Measurements from ENCODE around the gene RNF38. TPM values are rescaled to one million over a fixed set of nuclear protein-coding genes. Genes with fewer than 3 reads are reported as not detected.

Gene RNF38
- polyA plus RNA-seq, 1 of the 3 experiments (the other 2 are of a cell fraction) = 9.5 TPM

- DNase-seq = no peak
- Histone ChIP-seq H3K9me3 (no peaks in the 10 kb centered on the region), H2AFZ (ENCODE audit: low read depth) (no peak overlapping the region), H3K4me3 (ENCODE audit: low read depth in 2 of 2, low read length in 1 of 2) (no peak overlapping the region), H3K27me3 (ENCODE audit: insufficient read depth) (no peaks in the 10 kb centered on the region), H3K9me2 (no peaks in the 10 kb centered on the region), H3F3A (replicated peaks; ENCODE audit: insufficient read depth) (peaks cover 7% of the 10 kb centered on the region), H3K4me2 (no peak overlapping the region), H3K27ac (ENCODE audit: low read depth in 2 of 2, low read length in 1 of 2) (no peak overlapping the region), H3K79me2 (ENCODE audit: insufficient read depth) (peaks cover 58% of the 10 kb centered on the region), H3K9ac (no peak overlapping the region), H3K36me3 (replicated peaks in 1 of 2; ENCODE audit: control insufficient read depth in 1 of 2, insufficient read depth in 2 of 2, low read length in 1 of 2) (peaks cover 0 to 9% of the 10 kb centered on the region in 2 experiments), H4K20me1 (ENCODE audit: insufficient read depth) (peaks cover 5% of the 10 kb centered on the region; the same call in 1 of the 2 replicates), H3K4me1 (ENCODE audit: control insufficient read depth in 1 of 2, insufficient read depth in 2 of 2, low read depth in 1 of 2, low read length in 1 of 2) (peaks cover 2 to 6% of the 10 kb centered on the region in 2 experiments; a peak in 2 of 4 replicates)
- 94% methylated on average over 3 of the region's 3 CpGs for WGBS (ENCODE audit: low lambda C conversion rate)
- ChIA-PET POLR2A (no interaction called here), CTCF (interaction anchor here (3.7 to 6.5 kb wide), 2 partner anchors 11 to 31 kb away, joined by 28 to 55 read pairs; no protein-coding TSS in a partner anchor)
- TF ChIP-seq REST (IDR thresholded peaks at IDR 0.05; ENCODE audit: low read depth, low read length) (no peak), FOXJ3 (CRISPR knock-in tag; IDR thresholded peaks at IDR 0.05) (no peak), SMC3 (IDR thresholded peaks at IDR 0.05; ENCODE audit: low read depth, low read length) (no peak), YY1 (IDR thresholded peaks at IDR 0.05; ENCODE audit: low read depth) (no peak), PBX3 (IDR thresholded peaks at IDR 0.05) (no peak), POLR2AphosphoS5 (IDR thresholded peaks at IDR 0.05; ENCODE audit: low read depth, low read length) (no peak), TEAD4 (IDR thresholded peaks at IDR 0.05; ENCODE audit: borderline replicate concordance, insufficient read depth) (no peak), RFX5 (IDR thresholded peaks at IDR 0.05; ENCODE audit: low read length) (no peak)
Measured at GRCh38 chr9:36438536-36439236, 38.6 kb upstream of the RNF38 start.

GRCh38 chr9:36437790-36438189, 37.7 kb upstream of the RNF38 start:
- H3K4me1 ChIP-seq (ENCODE audit: control insufficient read depth in 1 of 2, insufficient read depth in 2 of 2, low read depth in 1 of 2, low read length in 1 of 2) = peaks cover 2 to 6% of the 10 kb centered on the region in 2 experiments; a peak in 2 of 4 replicates
- peaks cover 7% of the 10 kb centered on the region for H3F3A ChIP-seq (replicated peaks; ENCODE audit: insufficient read depth)
- no peak overlapping the region for H2AFZ ChIP-seq (ENCODE audit: low read depth)
- no peak overlapping the region for H3K9ac ChIP-seq
- no peaks in the 10 kb centered on the region for H3K9me3 ChIP-seq
- H3K4me2 ChIP-seq = no peak overlapping the region
- DNase-seq = no peak
- no peak for TF ChIP-seq RXRA (IDR thresholded peaks at IDR 0.05; ENCODE audit: borderline replicate concordance, low read depth)
- TF ChIP-seq CTCF (IDR thresholded peaks at IDR 0.05) = no peak
- no peak for TF ChIP-seq MAX (IDR thresholded peaks at IDR 0.05; ENCODE audit: low read depth)
- TF ChIP-seq FOSL2 (IDR thresholded peaks at IDR 0.05; ENCODE audit: borderline replicate concordance, low read depth) = no peak
- TF ChIP-seq JUND (IDR thresholded peaks at IDR 0.05) = no peak
- no peak for TF ChIP-seq YY1 (IDR thresholded peaks at IDR 0.05; ENCODE audit: low read depth)
- no peak for TF ChIP-seq GATA2 (CRISPR knock-in tag; IDR thresholded peaks at IDR 0.05)
- TF ChIP-seq GABPA (IDR thresholded peaks at IDR 0.05; ENCODE audit: low read depth) = no peak
- peaks cover 5% of the 10 kb centered on the region; the same call in 1 of the 2 replicates for H4K20me1 ChIP-seq (ENCODE audit: insufficient read depth)
- no peak overlapping the region for H3K27ac ChIP-seq (ENCODE audit: low read depth in 2 of 2, low read length in 1 of 2)
- H3K79me2 ChIP-seq (ENCODE audit: insufficient read depth) = peaks cover 53% of the 10 kb centered on the region
- H3K27me3 ChIP-seq (ENCODE audit: insufficient read depth) = no peaks in the 10 kb centered on the region
- ChIA-PET POLR2A (no interaction called here), CTCF (interaction anchor here (3.7 to 6.5 kb wide), 2 partner anchors 12 to 30 kb away, joined by 28 to 55 read pairs; no protein-coding TSS in a partner anchor)
- 100% methylated on average over 2 of the region's 3 CpGs for WGBS (ENCODE audit: low lambda C conversion rate)
- H3K36me3 ChIP-seq (replicated peaks in 1 of 2; ENCODE audit: control insufficient read depth in 1 of 2, insufficient read depth in 2 of 2, low read length in 1 of 2) = peaks cover 0 to 9% of the 10 kb centered on the region in 2 experiments
- no peaks in the 10 kb centered on the region for H3K9me2 ChIP-seq
- no peak overlapping the region for H3K4me3 ChIP-seq (ENCODE audit: low read depth in 2 of 2, low read length in 1 of 2)
